Naive B cell (primary cell): ENCODE measurements around the gene MAP3K10. TPM values are rescaled to one million over a fixed set of nuclear protein-coding genes. Genes with fewer than 3 reads are reported as not detected.
"Not testable (repeated sequence)": the region's sequence is repeated elsewhere in the genome, so short reads cannot be mapped to it uniquely, and the experiment has no call there.

ENCODE experiments used
- ATAC-seq, 2 donors: fragments of 150-1000 bp; cut with Tn5 transposase; 2 replicates each; pipeline ENCODE4 v1.10.0; 2021; ENCODE audit warnings: low read depth in 2 of 2, mild to moderate bottlenecking in 2 of 2, moderate library complexity in 2 of 2
- DNase-seq: peaks from one replicate; pipeline ENCODE4 v3.0.0; 2022
- H3K27ac Mint-ChIP-seq, 6 donors: one replicate each; pipeline ENCODE4 v1.8.0; 2020 to 2022; ENCODE audit warnings: mild to moderate bottlenecking in 6 of 6, mixed read lengths in 6 of 6, moderate library complexity in 5 of 6, inconsistent platforms in 2 of 6
- H3K27me3 Mint-ChIP-seq, 3 donors: one replicate each; pipeline ENCODE4 v1.8.0; 2021 to 2022; ENCODE audit warnings: mixed read lengths in 3 of 3, mild to moderate bottlenecking in 1 of 3
- H3K36me3 Mint-ChIP-seq, 2 donors: one replicate each; pipeline ENCODE4 v1.8.0; 2020 to 2022; ENCODE audit warnings: mixed read lengths in 2 of 2, inconsistent platforms in 1 of 2, mild to moderate bottlenecking in 1 of 2
- H3K4me1 Mint-ChIP-seq, 3 donors: one replicate each; pipeline ENCODE4 v1.8.0; 2020 to 2022; ENCODE audit warnings: mixed read lengths in 3 of 3, inconsistent platforms in 1 of 3, mild to moderate bottlenecking in 1 of 3, moderate library complexity in 1 of 3
- H3K4me3 Mint-ChIP-seq, 8 donors: one replicate each; pipeline ENCODE4 v1.8.0; 2020 to 2022; ENCODE audit warnings: mild to moderate bottlenecking in 8 of 8, mixed read lengths in 8 of 8, moderate library complexity in 8 of 8, inconsistent platforms in 2 of 8
- H3K9me3 Mint-ChIP-seq, 7 donors: one replicate each; pipeline ENCODE4 v1.8.0; 2020 to 2022; ENCODE audit warnings: mixed read lengths in 7 of 7, mild to moderate bottlenecking in 5 of 7, inconsistent platforms in 2 of 7, moderate library complexity in 1 of 7
- polyA plus RNA-seq, 6 donors: library from polyadenylated mRNA; unstranded; fragments of 300-500 nt; fragmentation: Illumina TruSeq; gene quantifications; one replicate each; pipeline ENCODE4 v1.2.3, GENCODE V29; 2021; ENCODE audit warnings: low read depth in 6 of 6

The MAP3K10 gene
- polyA plus RNA-seq, 6 donors from 2014 or later: 0.13 to 1.3 (median 0.21) TPM; not detected in 3

DNA sequence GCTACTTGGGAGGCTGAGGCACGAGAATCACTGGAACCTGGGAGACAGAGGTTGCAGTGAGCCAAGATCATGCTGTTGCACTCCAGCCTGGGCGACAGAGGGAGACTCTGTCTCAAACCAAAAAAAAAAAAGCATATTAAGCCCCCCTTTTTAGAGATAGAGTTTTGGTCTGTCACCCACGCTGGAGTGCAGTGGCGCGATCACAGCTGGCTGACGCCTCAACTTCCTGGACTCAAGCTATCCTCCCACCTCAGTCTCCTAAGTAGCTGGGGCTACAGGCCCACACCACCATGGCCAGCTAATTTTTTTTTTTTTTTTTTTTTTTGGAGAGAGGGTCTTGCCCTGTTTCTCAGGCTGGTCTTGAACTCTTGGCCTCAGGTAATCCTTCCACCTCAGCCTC is 34.2 kb upstream of the MAP3K10 start:
- no peaks in the 10 kb centered on the region for H3K9me3 Mint-ChIP-seq
- DNase-seq (no peak), ATAC-seq (no peak)
- no peaks in the 10 kb centered on the region for H3K36me3 Mint-ChIP-seq
- peaks cover 5 to 30% (median 15%) of the 10 kb centered on the region in 3 donors for H3K4me1 Mint-ChIP-seq
- H3K27me3 Mint-ChIP-seq: no peaks in the 10 kb centered on the region
- peak overlapping the region in 1 of 6 donors; percentile 49 for H3K27ac Mint-ChIP-seq
- H3K4me3 Mint-ChIP-seq: peak overlapping the region in 1 of 8 donors; percentile 24

DNA sequence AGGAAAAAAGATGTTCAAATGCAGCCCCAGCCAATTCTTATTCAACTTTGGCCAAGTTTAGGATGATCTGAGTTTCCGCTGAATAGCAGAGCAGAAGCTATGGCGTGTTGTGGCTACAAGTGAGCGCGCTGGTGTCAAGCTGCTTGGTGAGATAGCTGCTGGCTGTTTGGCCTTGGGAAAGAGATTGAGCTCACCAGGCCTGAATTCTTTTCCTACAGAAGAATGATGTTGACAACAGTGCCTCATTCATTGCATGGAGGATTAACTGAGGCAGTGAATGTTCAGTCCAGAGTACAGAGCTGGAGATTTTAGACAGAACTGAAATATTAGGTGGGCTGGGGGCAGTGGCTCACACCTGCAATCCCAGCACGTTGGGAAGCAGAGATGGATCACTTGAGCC is 31.5 kb upstream of the MAP3K10 start:
- Mint-ChIP-seq H3K4me3 (peak overlapping the region in 1 of 8 donors; percentile 44), H3K4me1 (peaks cover 21 to 42% (median 29%) of the 10 kb centered on the region in 3 donors), H3K36me3 (no peaks in the 10 kb centered on the region), H3K27ac (no peak overlapping the region), H3K27me3 (no peaks in the 10 kb centered on the region), H3K9me3 (peaks cover 0 to 5% (median 0%) of the 10 kb centered on the region in 7 donors)
- DNase-seq (no peak), ATAC-seq (no peak)

DNA sequence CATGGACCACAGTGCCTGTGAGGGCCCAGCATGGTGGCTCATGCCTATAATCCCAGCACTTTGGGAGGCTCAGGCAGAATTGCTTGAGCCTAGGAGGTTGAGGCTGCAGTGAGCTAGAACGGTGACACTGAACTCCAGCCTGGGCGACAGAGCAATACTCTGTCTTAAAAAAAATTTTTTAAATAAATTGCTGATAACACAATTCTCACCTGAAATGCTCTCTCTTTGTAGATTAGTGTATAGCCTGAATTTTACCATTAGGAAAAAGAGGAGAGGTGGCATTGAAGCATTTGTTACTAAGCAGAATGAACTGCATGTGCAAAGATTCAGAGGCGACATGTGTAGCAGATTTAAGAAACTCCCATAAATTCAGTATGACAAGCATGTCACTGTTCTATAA is 29.1 kb upstream of the MAP3K10 start:
- H3K27ac Mint-ChIP-seq: peak overlapping the region in 2 of 6 donors; percentile 66 to 74
- ATAC-seq: no peak
- no peaks in the 10 kb centered on the region for H3K27me3 Mint-ChIP-seq
- no peaks in the 10 kb centered on the region for H3K36me3 Mint-ChIP-seq
- H3K9me3 Mint-ChIP-seq: peaks cover 0 to 5% (median 0%) of the 10 kb centered on the region in 7 donors
- DNase-seq: no peak
- H3K4me3 Mint-ChIP-seq: peak overlapping the region in 1 of 8 donors; percentile 25
- H3K4me1 Mint-ChIP-seq: peaks cover 24 to 38% (median 30%) of the 10 kb centered on the region in 3 donors

DNA sequence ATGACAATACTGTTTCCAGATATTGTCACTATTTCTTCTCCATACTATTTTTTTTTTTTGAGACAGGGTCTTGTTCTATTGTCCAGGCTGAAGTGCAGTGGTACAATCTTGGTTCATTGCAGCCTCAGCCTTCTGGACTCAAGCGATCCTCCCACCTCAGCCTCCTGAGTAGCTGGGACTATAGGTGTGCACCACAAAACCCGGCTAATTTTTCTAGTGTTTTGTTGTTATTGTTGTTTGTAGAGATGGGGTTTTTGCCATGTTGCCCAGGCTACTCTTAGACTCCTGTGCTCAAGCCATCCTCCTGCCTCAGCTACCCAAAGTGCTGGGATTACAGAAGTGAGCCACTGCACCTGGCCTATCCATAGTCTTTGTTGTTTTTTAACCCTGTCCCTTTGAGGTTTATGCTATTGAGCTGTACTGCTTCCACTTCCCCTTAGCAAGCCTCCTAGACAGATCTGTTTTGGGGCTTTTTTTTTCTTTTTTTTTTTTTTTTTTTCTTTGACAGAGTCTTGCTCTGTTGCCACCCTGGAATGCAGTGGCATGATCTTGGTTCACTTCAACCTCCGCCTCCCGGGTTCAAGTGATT is 27.6 kb upstream of the MAP3K10 start:
- DNase-seq: peak; percentile 58
- Mint-ChIP-seq H3K27ac (peak overlapping the region; percentile 63 to 98 (median 93)), H3K4me1 (peaks cover 24 to 36% (median 30%) of the 10 kb centered on the region in 3 donors), H3K36me3 (no peaks in the 10 kb centered on the region), H3K4me3 (peak overlapping the region; percentile 53 to 83 (median 72)), H3K27me3 (no peaks in the 10 kb centered on the region), H3K9me3 (peaks cover 0 to 5% (median 0%) of the 10 kb centered on the region in 7 donors)
- ATAC-seq: peak; percentile 86 to 89

DNA sequence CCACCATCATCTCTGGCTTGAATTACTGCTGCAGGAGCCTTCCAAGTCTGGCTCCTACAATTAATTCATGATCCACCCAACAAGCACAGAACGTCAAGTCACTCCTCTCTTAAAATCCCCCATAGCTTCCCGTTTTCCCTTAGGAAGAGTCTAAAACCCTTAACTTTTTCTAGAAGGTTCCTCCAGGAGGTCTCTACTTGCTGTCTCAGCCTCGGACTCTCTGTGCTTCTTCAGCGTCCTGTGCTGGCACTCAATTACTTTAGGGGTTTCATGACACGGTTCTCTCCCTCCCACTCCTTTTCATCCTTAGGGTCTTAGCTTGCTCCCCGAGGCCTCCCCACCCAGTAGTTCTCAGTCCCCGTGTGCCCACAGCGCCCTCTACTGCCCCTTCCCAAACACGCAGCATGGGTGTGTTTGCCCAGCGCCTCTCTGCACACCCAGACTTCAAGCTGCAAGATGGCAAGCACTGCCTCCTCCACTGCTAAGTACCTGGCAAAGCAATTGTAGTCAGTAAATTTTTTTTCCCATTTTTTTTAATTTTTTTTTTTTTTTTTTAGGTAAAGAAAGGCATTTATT is 25.8 kb upstream of the MAP3K10 start:
- Mint-ChIP-seq H3K4me3 (peak overlapping the region in 7 of 8 donors; percentile 30 to 88 (median 69)), H3K27me3 (peaks cover 0 to 6% (median 0%) of the 10 kb centered on the region in 3 donors), H3K36me3 (no peaks in the 10 kb centered on the region), H3K9me3 (peaks cover 0 to 5% (median 0%) of the 10 kb centered on the region in 7 donors), H3K4me1 (peaks cover 24 to 31% (median 30%) of the 10 kb centered on the region in 3 donors), H3K27ac (peak overlapping the region in 4 of 6 donors; percentile 41 to 84 (median 56))
- DNase-seq (peak; percentile 39), ATAC-seq (peak in 1 of 2 donors; percentile 58)

DNA sequence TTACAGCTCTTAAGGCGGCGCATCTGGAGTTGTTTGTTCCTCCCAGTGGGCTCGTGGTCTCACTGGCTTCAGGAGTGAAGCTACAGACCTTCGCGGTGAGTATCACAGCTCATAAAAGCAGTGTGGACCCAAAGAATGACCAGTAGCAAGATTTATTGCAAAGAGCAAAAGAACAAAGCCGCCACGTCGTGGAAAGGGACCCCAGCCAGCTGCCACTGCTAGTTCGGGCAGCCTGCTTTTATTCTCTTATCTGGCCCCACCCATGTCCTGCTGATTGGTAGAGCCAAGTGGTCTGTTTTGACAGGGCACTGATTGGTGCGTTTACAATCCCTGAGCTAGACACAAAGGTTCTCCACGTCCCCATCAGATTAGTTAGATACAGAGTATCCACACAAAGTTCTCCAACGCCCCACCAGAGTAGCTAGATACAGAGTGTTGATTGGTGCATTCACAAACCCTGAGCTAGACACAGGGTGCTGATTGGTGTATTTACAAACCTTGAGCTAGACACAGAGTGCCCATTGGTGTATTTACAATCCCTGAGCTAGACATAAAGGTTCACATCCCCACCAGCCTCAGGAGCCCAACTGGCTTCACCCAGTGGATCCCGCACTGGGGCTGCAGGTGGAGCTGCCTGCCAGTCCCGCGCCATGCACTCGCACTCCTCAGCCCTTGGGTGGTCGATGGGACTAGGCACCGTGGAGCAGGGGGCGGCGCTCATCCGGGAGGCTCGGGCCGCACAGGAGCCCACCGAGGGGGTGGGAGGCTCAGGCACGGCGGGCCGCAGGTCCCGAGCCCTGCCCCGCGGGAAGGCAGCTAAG is 21.5 kb upstream of the MAP3K10 start:
- H3K4me3 Mint-ChIP-seq, DNase-seq, H3K36me3 Mint-ChIP-seq, H3K9me3 Mint-ChIP-seq, ATAC-seq: not testable (repeated sequence)
- peak overlapping the region in 1 of 6 donors; percentile 30 for H3K27ac Mint-ChIP-seq
- peaks cover 3 to 11% (median 10%) of the 10 kb centered on the region in 3 donors for H3K27me3 Mint-ChIP-seq
- peaks cover 8 to 11% (median 10%) of the 10 kb centered on the region in 3 donors for H3K4me1 Mint-ChIP-seq

DNA sequence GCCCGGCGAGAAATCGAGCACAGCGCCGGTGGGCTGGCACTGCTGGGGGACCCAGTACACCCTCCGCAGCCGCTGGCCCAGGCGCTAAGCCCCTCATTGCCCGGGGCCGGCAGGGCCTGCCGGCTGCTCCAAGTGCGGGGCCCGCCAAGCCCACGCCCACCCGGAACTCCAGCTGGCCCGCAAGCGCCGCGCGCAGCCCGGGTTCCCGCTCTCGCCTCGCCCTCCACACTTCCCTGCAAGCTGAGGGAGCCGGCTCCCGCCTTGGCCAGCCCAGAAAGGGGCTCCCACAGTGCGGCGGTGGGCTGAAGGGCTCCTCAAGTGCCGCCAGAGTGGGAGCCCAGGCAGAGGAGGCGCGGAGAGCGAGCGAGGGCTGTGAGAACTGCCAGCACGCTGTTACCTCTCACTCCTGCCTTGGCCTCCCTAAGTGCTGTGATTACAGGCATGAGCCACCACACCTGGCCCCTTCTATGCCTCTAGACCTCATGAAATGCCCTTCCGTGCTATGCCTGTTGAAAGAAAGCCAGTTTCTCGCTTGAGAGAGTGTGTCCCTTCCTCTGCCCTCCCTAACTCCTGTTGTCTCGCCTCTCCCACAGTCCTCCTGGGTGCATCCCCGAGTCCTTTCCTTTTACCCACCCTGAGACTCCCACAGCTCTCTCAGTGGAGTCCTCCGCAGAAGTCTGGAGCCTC is 20.8 kb upstream of the MAP3K10 start:
- peaks cover 3 to 11% (median 10%) of the 10 kb centered on the region in 3 donors for H3K27me3 Mint-ChIP-seq
- H3K4me3 Mint-ChIP-seq: peak overlapping the region in 1 of 8 donors; percentile 68
- not testable (repeated sequence) for ATAC-seq, H3K36me3 Mint-ChIP-seq, H3K27ac Mint-ChIP-seq, H3K4me1 Mint-ChIP-seq, DNase-seq, H3K9me3 Mint-ChIP-seq

DNA sequence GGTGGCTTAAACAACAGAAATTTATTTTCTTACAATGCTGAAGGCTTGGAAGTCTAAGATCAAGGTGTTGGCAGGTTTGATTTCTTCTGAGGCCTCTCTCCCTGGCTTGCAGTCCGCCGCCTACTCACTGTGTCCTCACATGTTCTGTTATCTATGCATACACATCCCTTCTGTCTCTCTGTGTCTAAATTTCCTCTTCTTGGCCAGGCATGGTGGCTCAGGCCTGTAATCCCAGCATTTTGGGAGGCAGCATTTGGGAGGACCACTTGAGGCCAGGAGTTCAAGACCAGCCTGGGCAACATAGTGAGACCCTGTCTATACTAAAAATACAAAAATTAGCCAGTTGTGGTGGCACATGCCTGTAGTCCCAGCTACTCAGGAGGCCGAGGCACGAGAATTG is 19.9 kb upstream of the MAP3K10 start:
- not testable (repeated sequence) for H3K4me3 Mint-ChIP-seq, H3K4me1 Mint-ChIP-seq, DNase-seq, ATAC-seq, H3K9me3 Mint-ChIP-seq, H3K36me3 Mint-ChIP-seq
- peaks cover 3 to 11% (median 10%) of the 10 kb centered on the region in 3 donors for H3K27me3 Mint-ChIP-seq
- peak overlapping the region in 1 of 6 donors; percentile 86 for H3K27ac Mint-ChIP-seq

DNA sequence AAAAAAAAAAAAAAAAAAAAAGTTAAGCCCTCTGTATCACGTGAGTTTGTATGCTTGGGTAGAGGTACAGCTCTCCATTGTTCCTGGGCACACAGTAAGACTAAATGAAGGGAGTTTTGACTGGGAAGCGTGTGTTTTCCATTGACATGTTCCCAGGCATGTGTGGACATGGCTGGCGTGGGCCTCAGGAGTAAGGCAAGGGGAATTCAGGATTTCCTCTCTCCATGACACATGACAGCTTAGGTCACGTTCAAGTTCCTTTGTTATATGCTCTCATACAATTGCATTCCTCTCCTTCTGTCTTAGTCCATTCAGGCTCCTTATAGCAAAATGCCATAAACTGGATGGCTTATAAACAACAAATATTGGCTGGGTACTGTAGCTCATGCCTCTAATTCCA is 17.1 kb upstream of the MAP3K10 start:
- peaks cover 3 to 26% (median 20%) of the 10 kb centered on the region in 3 donors for H3K27me3 Mint-ChIP-seq
- DNase-seq (no peak), ATAC-seq (no peak)
- no peak overlapping the region for H3K27ac Mint-ChIP-seq
- no peaks in the 10 kb centered on the region for H3K36me3 Mint-ChIP-seq
- no peak overlapping the region for H3K4me3 Mint-ChIP-seq
- H3K4me1 Mint-ChIP-seq: peaks cover 0 to 2% (median 0%) of the 10 kb centered on the region in 3 donors
- H3K9me3 Mint-ChIP-seq: peaks cover 0 to 1% (median 0%) of the 10 kb centered on the region in 7 donors

DNA sequence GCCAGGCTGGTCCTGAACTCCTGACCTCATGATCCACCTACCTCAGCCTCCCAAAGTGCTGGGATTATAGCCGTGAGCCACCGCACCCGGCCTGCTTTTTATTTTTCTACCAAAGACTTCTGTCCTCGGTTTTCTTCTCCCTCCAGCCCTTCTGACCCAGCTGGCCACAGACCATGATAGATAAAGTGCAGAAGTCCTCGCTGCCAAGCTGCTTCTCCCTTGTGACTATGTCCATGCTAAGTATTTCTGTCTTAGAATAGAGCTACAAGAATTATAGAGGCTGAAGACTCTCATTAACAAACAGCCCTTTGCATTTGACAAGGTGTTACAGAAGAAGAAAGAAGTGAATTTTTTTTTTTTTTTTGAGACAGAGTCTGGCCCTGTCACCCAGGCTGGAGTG is 15.4 kb upstream of the MAP3K10 start:
- ATAC-seq (no peak), DNase-seq (no peak)
- Mint-ChIP-seq H3K9me3 (peaks cover 0 to 1% (median 0%) of the 10 kb centered on the region in 7 donors), H3K4me1 (peaks cover 0 to 2% (median 0%) of the 10 kb centered on the region in 3 donors), H3K4me3 (no peak overlapping the region), H3K27me3 (peaks cover 10 to 32% (median 31%) of the 10 kb centered on the region in 3 donors), H3K36me3 (no peaks in the 10 kb centered on the region), H3K27ac (no peak overlapping the region)

DNA sequence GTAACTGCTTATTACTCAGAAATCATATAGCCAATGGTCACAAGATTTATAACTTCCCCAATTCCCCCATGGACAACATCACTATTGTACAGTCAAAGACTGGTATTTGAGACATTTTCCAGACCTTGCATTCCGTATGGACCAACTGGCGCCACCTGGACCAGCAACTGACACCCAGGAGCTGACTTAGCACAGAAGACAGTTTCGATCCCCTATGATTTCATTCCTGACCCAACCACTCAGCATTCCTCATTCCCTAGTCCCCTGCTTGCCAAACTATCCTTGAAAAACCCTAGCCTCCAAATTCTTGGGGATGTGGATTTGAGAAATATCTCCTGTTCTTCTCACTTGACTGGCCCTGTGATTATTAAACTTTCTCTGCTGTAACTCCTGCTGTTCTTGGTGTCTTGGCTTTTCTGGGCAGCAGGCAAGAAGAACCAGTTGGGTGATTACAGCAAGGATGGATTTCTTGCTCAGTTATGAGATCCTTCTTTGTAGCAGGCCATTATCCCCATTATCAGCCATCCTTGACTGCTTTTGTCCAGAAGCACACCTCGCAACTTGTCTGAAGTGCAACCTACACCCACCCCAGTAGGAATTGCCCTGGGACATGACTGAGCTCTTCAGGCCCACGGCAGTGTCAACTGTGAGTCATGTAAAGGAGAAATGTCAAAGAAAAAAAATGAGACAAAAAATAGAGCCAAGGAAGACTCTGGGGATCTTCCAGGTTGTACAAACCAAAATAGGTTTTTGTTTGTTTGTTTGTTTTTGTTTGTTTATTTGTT is 13.7 kb upstream of the MAP3K10 start:
- Mint-ChIP-seq H3K27ac (no peak overlapping the region), H3K36me3 (no peaks in the 10 kb centered on the region)

DNA sequence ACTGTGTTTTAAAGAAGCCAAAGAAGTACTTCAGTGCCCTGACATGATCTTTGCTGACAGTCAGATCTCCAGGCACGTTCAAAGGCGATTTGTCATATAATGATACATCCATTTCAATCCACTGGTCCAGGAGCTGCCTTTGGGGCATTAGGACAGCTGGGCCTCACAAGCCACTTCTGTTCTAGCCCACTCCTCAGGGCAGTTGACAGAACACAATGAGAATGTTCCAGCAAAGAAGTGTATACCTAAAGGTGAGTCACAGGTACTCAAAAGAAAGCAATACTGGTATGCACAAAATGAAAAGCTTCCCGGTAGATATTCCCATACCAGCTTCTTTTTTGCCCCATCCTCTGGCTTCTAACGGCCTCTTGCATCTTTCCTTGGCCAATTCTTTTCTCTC is 12.5 kb upstream of the MAP3K10 start:
- Mint-ChIP-seq H3K9me3 (peaks cover 0 to 1% (median 0%) of the 10 kb centered on the region in 7 donors), H3K4me1 (peaks cover 0 to 2% (median 0%) of the 10 kb centered on the region in 3 donors), H3K27me3 (peaks cover 10 to 36% (median 29%) of the 10 kb centered on the region in 3 donors), H3K27ac (no peak overlapping the region), H3K36me3 (no peaks in the 10 kb centered on the region), H3K4me3 (no peak overlapping the region)
- ATAC-seq (no peak), DNase-seq (no peak)

More for the DNA sequence above, 13.7 kb upstream of the MAP3K10 start:
- Mint-ChIP-seq H3K9me3 (peaks cover 0 to 1% (median 0%) of the 10 kb centered on the region in 7 donors), H3K4me3 (no peak overlapping the region), H3K27me3 (peaks cover 10 to 36% (median 34%) of the 10 kb centered on the region in 3 donors), H3K4me1 (peaks cover 0 to 2% (median 0%) of the 10 kb centered on the region in 3 donors)
- ATAC-seq: no peak
- no peak for DNase-seq
